Measurements from ENCODE around the gene MOGAT1.
"Not testable (repeated sequence)": the region's sequence is repeated elsewhere in the genome, so short reads cannot be mapped to it uniquely, and the experiment has no call there.

MOGAT1 gene

GRCh38 chr2:222688917-222689316 is 17.5 kb downstream of the MOGAT1 start:
- no peak overlapping the region for H3K4me3 ChIP-seq
- no peaks in the 10 kb centered on the region for H3K27me3 ChIP-seq
- no peak for DNase-seq
- TF ChIP-seq, protein P1, sequence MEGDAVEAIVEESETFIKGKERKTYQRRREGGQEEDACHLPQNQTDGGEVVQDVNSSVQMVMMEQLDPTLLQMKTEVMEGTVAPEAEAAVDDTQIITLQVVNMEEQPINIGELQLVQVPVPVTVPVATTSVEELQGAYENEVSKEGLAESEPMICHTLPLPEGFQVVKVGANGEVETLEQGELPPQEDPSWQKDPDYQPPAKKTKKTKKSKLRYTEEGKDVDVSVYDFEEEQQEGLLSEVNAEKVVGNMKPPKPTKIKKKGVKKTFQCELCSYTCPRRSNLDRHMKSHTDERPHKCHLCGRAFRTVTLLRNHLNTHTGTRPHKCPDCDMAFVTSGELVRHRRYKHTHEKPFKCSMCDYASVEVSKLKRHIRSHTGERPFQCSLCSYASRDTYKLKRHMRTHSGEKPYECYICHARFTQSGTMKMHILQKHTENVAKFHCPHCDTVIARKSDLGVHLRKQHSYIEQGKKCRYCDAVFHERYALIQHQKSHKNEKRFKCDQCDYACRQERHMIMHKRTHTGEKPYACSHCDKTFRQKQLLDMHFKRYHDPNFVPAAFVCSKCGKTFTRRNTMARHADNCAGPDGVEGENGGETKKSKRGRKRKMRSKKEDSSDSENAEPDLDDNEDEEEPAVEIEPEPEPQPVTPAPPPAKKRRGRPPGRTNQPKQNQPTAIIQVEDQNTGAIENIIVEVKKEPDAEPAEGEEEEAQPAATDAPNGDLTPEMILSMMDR (IDR thresholded peaks at IDR 0.05): no peak
- H3K27ac ChIP-seq: peak overlapping the region; percentile 21 to 35
- peaks cover 0 to 26% (median 3%) of the 10 kb centered on the region in 4 donors for H3K4me1 ChIP-seq
- intact Hi-C loops (cut with DNase I; ENCODE audit: low total_unique reads): no loop called here
- no peaks in the 10 kb centered on the region for H3K9me3 ChIP-seq
- H3K36me3 ChIP-seq: no peaks in the 10 kb centered on the region

- Histone ChIP-seq H3K9me3 (no peaks in the 10 kb centered on the region), H3K27me3 (no peaks in the 10 kb centered on the region), H3K4me1 (peaks cover 0 to 26% (median 3%) of the 10 kb centered on the region in 4 donors), H3K4me3 (no peak overlapping the region), H3K27ac (peak overlapping the region; percentile 21 to 35), H3K36me3 (no peaks in the 10 kb centered on the region)
- intact Hi-C loops (cut with DNase I; ENCODE audit: low total_unique reads): no loop called here
- DNase-seq: no peak
- TF ChIP-seq, protein P1 (IDR thresholded peaks at IDR 0.05): no peak
These were observed 17.9 kb downstream of the MOGAT1 start for GRCh38 chr2:222689322-222689721.

- H3K27ac ChIP-seq: no peak overlapping the region
- intact Hi-C loops (cut with DNase I; ENCODE audit: low total_unique reads): loop anchor here (5.0 kb wide), 1 partner anchor 172 kb away; the partner anchor contains the start of gene ACSL3
- H3K36me3 ChIP-seq: no peaks in the 10 kb centered on the region
- peak; percentile 49 to 79 for DNase-seq
- peaks cover 0 to 26% (median 3%) of the 10 kb centered on the region in 4 donors for H3K4me1 ChIP-seq
- no peaks in the 10 kb centered on the region for H3K9me3 ChIP-seq
- H3K4me3 ChIP-seq: no peak overlapping the region
- no peaks in the 10 kb centered on the region for H3K27me3 ChIP-seq
- TF ChIP-seq, protein P1 (IDR thresholded peaks at IDR 0.05): peak; percentile 88 to 96
These were observed 19.2 kb downstream of the MOGAT1 start for GRCh38 chr2:222690564-222691200.

DNA sequence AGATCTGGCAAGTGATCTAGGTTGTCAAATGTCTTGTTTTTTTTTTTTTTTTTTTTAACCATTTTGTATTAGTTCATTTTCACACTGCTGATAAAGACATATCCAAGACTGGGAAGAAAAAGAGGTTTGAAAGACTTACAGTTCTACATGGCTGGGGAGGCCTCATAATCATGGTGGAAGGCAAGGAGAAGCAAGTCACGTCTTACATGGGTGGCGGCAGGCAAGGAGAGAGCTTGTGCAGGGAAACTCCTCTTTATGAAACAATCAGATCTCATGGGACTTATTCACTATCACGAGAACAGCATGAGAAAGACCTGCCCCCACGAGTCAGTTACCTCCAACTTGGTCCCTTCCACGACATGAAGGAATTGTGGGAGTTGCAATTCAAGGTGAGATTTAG is 22.0 kb downstream of the MOGAT1 start:
- H3K36me3 ChIP-seq: not testable (repeated sequence)
- intact Hi-C loops (cut with DNase I; ENCODE audit: low total_unique reads): loop anchor here (5.0 kb wide), 1 partner anchor 169 kb away; the partner anchor contains the start of gene ACSL3

DNA sequence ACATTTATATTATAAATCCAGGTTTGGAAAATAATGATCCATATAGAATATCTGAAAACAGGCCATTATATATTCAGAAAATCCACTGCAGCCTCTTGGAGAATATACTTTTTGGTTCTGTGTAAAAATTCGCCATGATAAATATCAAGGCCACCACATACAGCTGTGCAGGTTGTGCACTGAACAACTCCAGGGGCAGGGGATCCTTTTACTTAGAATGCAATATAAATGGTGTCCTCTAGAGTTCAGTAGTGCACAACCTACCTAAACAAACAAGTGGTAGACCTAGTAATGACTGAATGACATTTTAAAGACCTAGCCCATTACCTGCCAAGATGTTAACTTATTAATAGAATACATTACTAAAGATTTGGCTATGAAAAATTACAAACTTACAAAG is 22.4 kb downstream of the MOGAT1 start:
- TF ChIP-seq, protein P1 (IDR thresholded peaks at IDR 0.05): no peak
- Histone ChIP-seq H3K36me3 (no peaks in the 10 kb centered on the region), H3K4me1 (peaks cover 0 to 19% (median 3%) of the 10 kb centered on the region in 4 donors), H3K27ac (no peak overlapping the region), H3K9me3 (no peaks in the 10 kb centered on the region), H3K27me3 (no peaks in the 10 kb centered on the region), H3K4me3 (no peak overlapping the region)
- intact Hi-C loops (cut with DNase I; ENCODE audit: low total_unique reads): loop anchor here (5.0 kb wide), 1 partner anchor 168 kb away; the partner anchor contains the start of gene ACSL3
- no peak for DNase-seq

More for the DNA sequence above, 22.0 kb downstream of the MOGAT1 start:
- H3K27me3 ChIP-seq, H3K9me3 ChIP-seq, DNase-seq, H3K4me3 ChIP-seq, H3K27ac ChIP-seq: not testable (repeated sequence)
- peaks cover 0 to 23% (median 3%) of the 10 kb centered on the region in 4 donors for H3K4me1 ChIP-seq

- no peak overlapping the region for H3K4me3 ChIP-seq
- H3K36me3 ChIP-seq: no peaks in the 10 kb centered on the region
- no peak for DNase-seq
- H3K27me3 ChIP-seq: no peaks in the 10 kb centered on the region
- H3K9me3 ChIP-seq: no peaks in the 10 kb centered on the region
- TF ChIP-seq, protein P1 (IDR thresholded peaks at IDR 0.05): no peak
- no peak overlapping the region for H3K27ac ChIP-seq
- H3K4me1 ChIP-seq: peaks cover 0 to 5% (median 1%) of the 10 kb centered on the region in 4 donors
- intact Hi-C loops (cut with DNase I; ENCODE audit: low total_unique reads): no loop called here
These were observed 26.8 kb downstream of the MOGAT1 start for GRCh38 chr2:222698276-222698675.

All from tibial artery (tissue), 4 donors.